HG03565 (cell line): ENCODE results near the gene AKR7A2.
"Not testable (repeated sequence)": the region's sequence is repeated elsewhere in the genome, so short reads cannot be mapped to it uniquely, and the experiment has no call there.

Experiments used
- ATAC-seq: cut with Tn5 transposase; IDR thresholded peaks from one replicate; pipeline ENCODE4 v1.9.1; 2021; ENCODE audit warnings: mild to moderate bottlenecking, moderate library complexity; ENCODE audit not compliant: unreplicated experiment

Gene AKR7A2

GRCh38 chr1:19308509-19308907 lies 3.4 kb downstream of the AKR7A2 start:
- no peak for ATAC-seq

GRCh38 chr1:19307794-19308508 lies 4.0 kb downstream of the AKR7A2 start:
- ATAC-seq: no peak

- no peak for ATAC-seq
Observed at GRCh38 chr1:19306941-19307340, 5.0 kb downstream of the AKR7A2 start.

GRCh38 chr1:19305880-19306279 lies 6.1 kb downstream of the AKR7A2 start:
- no peak for ATAC-seq

- not testable (repeated sequence) for ATAC-seq
Observed at GRCh38 chr1:19304081-19304480, 7.9 kb downstream of the AKR7A2 start.

GRCh38 chr1:19300211-19300610 lies 11.7 kb downstream of the AKR7A2 start:
- ATAC-seq: no peak

- ATAC-seq: no peak
Observed at GRCh38 chr1:19294638-19295037, 17.3 kb downstream of the AKR7A2 start.

- ATAC-seq: no peak
Observed at GRCh38 chr1:19289244-19289643, 22.7 kb downstream of the AKR7A2 start.

- ATAC-seq: not testable (repeated sequence)
Observed at GRCh38 chr1:19288324-19289241, 23.4 kb downstream of the AKR7A2 start, which contains the start of gene AKR7A3. TSS of gene AKR7A3 (minus strand) at chr1:19288770. CDS start at chr1:19288709, 61 bp downstream.

GRCh38 chr1:19287436-19288185 lies 24.3 kb downstream of the AKR7A2 start:
- no peak for ATAC-seq

- not testable (repeated sequence) for ATAC-seq
Observed at GRCh38 chr1:19285807-19286206, 26.1 kb downstream of the AKR7A2 start.

- not testable (repeated sequence) for ATAC-seq
Observed at GRCh38 chr1:19285366-19285765, 26.6 kb downstream of the AKR7A2 start.

- ATAC-seq: no peak
Observed at GRCh38 chr1:19284881-19285280, 27.1 kb downstream of the AKR7A2 start.

- no peak for ATAC-seq
Observed at GRCh38 chr1:19283891-19284290, 28.1 kb downstream of the AKR7A2 start.

- no peak for ATAC-seq
Observed at GRCh38 chr1:19274636-19275035, 37.3 kb downstream of the AKR7A2 start.

- ATAC-seq: not testable (repeated sequence)
Observed at GRCh38 chr1:19273844-19274531, 38.0 kb downstream of the AKR7A2 start.

- ATAC-seq: no peak
Observed at GRCh38 chr1:19273106-19273843, 38.7 kb downstream of the AKR7A2 start.

GRCh38 chr1:19272064-19272463 lies 39.9 kb downstream of the AKR7A2 start:
- ATAC-seq: no peak

GRCh38 chr1:19270343-19270730 lies 41.6 kb downstream of the AKR7A2 start:
- not testable (repeated sequence) for ATAC-seq
